ENCODE data around the gene KRT10. TPM values are rescaled to one million over a fixed set of nuclear protein-coding genes. Genes with fewer than 3 reads are reported as not detected.
A peak's percentile ranks its signal among the peaks of the same experiment; 100 is the strongest.

Gene KRT10
- total and polyA plus RNA-seq, 9 of the 15 experiments (the other 6 are each of a cell fraction or from before 2014, with no cell fraction given), result 47.0 to 179 (median 76.2) TPM

DNA sequence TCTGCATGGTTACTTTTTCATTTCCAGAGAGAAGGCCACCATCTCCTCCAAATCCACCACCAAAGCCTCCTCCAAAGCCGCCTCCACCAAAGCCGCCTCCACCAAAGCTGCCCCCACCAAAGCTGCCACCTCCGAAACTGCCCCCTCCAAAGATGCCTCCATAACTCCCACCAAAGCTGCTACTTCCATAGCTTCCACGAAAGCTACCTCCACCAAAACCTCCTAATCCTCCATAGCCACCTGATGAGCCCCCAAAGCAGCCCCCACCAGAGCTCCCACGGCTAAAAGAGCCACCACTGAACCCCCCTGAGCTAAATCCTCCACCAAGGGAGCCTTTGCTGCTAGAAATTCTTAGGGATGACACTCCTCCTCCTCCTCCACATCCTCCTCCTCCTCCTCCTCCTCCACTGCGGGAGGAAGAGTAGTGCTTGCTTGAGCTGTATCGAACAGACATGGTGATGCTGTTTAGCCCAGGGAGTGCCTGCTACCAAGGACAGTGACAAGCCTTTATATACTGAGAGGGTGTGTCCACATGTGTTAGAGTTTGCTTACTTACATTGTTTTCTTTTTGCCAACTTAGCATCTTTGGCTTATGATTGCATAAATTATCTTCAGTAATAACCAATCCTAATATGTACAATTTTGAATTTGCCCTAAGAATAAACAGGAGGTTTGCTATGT is at the start of gene KRT10 (continued):
- TF ChIP-seq, protein P1, sequence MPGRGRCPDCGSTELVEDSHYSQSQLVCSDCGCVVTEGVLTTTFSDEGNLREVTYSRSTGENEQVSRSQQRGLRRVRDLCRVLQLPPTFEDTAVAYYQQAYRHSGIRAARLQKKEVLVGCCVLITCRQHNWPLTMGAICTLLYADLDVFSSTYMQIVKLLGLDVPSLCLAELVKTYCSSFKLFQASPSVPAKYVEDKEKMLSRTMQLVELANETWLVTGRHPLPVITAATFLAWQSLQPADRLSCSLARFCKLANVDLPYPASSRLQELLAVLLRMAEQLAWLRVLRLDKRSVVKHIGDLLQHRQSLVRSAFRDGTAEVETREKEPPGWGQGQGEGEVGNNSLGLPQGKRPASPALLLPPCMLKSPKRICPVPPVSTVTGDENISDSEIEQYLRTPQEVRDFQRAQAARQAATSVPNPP (IDR thresholded peaks at IDR 0.05; ENCODE audit: borderline replicate concordance, insufficient read depth, insufficient read length), result no peak
- TF ChIP-seq, protein P2, sequence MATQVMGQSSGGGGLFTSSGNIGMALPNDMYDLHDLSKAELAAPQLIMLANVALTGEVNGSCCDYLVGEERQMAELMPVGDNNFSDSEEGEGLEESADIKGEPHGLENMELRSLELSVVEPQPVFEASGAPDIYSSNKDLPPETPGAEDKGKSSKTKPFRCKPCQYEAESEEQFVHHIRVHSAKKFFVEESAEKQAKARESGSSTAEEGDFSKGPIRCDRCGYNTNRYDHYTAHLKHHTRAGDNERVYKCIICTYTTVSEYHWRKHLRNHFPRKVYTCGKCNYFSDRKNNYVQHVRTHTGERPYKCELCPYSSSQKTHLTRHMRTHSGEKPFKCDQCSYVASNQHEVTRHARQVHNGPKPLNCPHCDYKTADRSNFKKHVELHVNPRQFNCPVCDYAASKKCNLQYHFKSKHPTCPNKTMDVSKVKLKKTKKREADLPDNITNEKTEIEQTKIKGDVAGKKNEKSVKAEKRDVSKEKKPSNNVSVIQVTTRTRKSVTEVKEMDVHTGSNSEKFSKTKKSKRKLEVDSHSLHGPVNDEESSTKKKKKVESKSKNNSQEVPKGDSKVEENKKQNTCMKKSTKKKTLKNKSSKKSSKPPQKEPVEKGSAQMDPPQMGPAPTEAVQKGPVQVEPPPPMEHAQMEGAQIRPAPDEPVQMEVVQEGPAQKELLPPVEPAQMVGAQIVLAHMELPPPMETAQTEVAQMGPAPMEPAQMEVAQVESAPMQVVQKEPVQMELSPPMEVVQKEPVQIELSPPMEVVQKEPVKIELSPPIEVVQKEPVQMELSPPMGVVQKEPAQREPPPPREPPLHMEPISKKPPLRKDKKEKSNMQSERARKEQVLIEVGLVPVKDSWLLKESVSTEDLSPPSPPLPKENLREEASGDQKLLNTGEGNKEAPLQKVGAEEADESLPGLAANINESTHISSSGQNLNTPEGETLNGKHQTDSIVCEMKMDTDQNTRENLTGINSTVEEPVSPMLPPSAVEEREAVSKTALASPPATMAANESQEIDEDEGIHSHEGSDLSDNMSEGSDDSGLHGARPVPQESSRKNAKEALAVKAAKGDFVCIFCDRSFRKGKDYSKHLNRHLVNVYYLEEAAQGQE (IDR thresholded peaks at IDR 0.05; ENCODE audit: borderline replicate concordance), result peak; percentile 96
- TF ChIP-seq, protein P2 (CRISPR knock-in tag; IDR thresholded peaks at IDR 0.05; ENCODE audit: low read depth), result peak; percentile 72; the same call in 1 of the 2 replicates
- TF ChIP-seq, protein P3, sequence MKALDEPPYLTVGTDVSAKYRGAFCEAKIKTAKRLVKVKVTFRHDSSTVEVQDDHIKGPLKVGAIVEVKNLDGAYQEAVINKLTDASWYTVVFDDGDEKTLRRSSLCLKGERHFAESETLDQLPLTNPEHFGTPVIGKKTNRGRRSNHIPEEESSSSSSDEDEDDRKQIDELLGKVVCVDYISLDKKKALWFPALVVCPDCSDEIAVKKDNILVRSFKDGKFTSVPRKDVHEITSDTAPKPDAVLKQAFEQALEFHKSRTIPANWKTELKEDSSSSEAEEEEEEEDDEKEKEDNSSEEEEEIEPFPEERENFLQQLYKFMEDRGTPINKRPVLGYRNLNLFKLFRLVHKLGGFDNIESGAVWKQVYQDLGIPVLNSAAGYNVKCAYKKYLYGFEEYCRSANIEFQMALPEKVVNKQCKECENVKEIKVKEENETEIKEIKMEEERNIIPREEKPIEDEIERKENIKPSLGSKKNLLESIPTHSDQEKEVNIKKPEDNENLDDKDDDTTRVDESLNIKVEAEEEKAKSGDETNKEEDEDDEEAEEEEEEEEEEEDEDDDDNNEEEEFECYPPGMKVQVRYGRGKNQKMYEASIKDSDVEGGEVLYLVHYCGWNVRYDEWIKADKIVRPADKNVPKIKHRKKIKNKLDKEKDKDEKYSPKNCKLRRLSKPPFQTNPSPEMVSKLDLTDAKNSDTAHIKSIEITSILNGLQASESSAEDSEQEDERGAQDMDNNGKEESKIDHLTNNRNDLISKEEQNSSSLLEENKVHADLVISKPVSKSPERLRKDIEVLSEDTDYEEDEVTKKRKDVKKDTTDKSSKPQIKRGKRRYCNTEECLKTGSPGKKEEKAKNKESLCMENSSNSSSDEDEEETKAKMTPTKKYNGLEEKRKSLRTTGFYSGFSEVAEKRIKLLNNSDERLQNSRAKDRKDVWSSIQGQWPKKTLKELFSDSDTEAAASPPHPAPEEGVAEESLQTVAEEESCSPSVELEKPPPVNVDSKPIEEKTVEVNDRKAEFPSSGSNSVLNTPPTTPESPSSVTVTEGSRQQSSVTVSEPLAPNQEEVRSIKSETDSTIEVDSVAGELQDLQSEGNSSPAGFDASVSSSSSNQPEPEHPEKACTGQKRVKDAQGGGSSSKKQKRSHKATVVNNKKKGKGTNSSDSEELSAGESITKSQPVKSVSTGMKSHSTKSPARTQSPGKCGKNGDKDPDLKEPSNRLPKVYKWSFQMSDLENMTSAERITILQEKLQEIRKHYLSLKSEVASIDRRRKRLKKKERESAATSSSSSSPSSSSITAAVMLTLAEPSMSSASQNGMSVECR (CRISPR knock-in tag; IDR thresholded peaks at IDR 0.05), result no peak
- TF ChIP-seq YY1 (IDR thresholded peaks at IDR 0.05; ENCODE audit: borderline replicate concordance in 1 of 3, control insufficient read depth in 1 of 3, extremely low read depth in 1 of 3, insufficient read depth in 3 of 3, insufficient read length in 1 of 3, insufficient replicate concordance in 2 of 3, low read depth in 1 of 3, low read length in 2 of 3) (no peak), SUPT5H (IDR thresholded peaks at IDR 0.05) (peak; percentile 37; the same call in 1 of the 2 replicates), FOXK2 (conservative IDR thresholded peaks at IDR 0.05 in 1 of 2, IDR thresholded peaks at IDR 0.05 in 1 of 2; ENCODE audit: low read depth in 2 of 2) (peak; percentile 25 to 29; a peak in 2 of 4 replicates), RB1 (IDR thresholded peaks at IDR 0.05; ENCODE audit: low read depth) (no peak), KDM5B (IDR thresholded peaks at IDR 0.05; ENCODE audit: insufficient replicate concordance, low read depth, low read length) (no peak)
- TF ChIP-seq, protein P4, sequence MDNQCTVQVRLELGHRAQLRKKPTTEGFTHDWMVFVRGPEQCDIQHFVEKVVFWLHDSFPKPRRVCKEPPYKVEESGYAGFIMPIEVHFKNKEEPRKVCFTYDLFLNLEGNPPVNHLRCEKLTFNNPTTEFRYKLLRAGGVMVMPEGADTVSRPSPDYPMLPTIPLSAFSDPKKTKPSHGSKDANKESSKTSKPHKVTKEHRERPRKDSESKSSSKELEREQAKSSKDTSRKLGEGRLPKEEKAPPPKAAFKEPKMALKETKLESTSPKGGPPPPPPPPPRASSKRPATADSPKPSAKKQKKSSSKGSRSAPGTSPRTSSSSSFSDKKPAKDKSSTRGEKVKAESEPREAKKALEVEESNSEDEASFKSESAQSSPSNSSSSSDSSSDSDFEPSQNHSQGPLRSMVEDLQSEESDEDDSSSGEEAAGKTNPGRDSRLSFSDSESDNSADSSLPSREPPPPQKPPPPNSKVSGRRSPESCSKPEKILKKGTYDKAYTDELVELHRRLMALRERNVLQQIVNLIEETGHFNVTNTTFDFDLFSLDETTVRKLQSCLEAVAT (IDR thresholded peaks at IDR 0.05), result 0 out of 4 replicates have a peak, but pooled peaks of 1 of the 2 experiments have one; percentile 37
